T-helper 1 cell treated with Interleukin-12 subunit alpha and Interleukin-12 subunit beta and Interleukin-4 antibody, amounts not matched to agents 30 ng/mL and 1 ng/mL, for 36 hours (primary cell): ENCODE measurements around the gene SLC6A12. TPM values are rescaled to one million over a fixed set of nuclear protein-coding genes. Genes with fewer than 3 reads are reported as not detected.

Source experiments
- total RNA-seq: library from RNA; stranded (reverse); gene quantifications from 2 replicates; pipeline ENCODE4 v1.2.3, GENCODE V29; 2022

The SLC6A12 gene
- total RNA-seq, 1 donor from 2014 or later = not detected

Other genes starting within 250 kb of the SLC6A12 start
- 0.32 and 0.59 TPM in 2 replicates for gene IQSEC3, start 147.4 kb downstream of the SLC6A12 start, total RNA-seq
- 0.78 and 0.95 TPM in 2 replicates for gene SLC6A13, start 48.7 kb upstream of the SLC6A12 start, total RNA-seq
- gene KDM5A, start 175.2 kb upstream of the SLC6A12 start, total RNA-seq = 107 and 109 TPM in 2 replicates
- 13.4 and 17.3 TPM in 2 replicates for gene CCDC77, start 187.5 kb upstream of the SLC6A12 start, total RNA-seq
- 13.4 and 13.6 TPM in 2 replicates for gene B4GALNT3, start 245.8 kb upstream of the SLC6A12 start, total RNA-seq